HepG2 (cell line): ENCODE data around the gene TBC1D16. TPM values are rescaled to one million over a fixed set of nuclear protein-coding genes. Genes with fewer than 3 reads are reported as not detected.

Source experiments
- AGO2 ChIP-seq: fragments of 200-400 bp; formaldehyde crosslinking; optimal IDR thresholded peaks from 2 replicates; pipeline ENCODE3; 2017; ENCODE audit warnings: mild to moderate bottlenecking, low read depth, low read length, moderate library complexity
- CTCF ChIP-seq: sonication (generic); formaldehyde crosslinking; IDR thresholded peaks from 2 replicates; pipeline ENCODE4 v1.5.0; 2020; ENCODE audit warnings: mild to moderate bottlenecking, missing genetic modification reagents, moderate library complexity
- HES4 ChIP-seq: sonication (generic); formaldehyde crosslinking; IDR thresholded peaks from 2 replicates; pipeline ENCODE4 v1.9.0; 2021; ENCODE audit warnings: mild to moderate bottlenecking, missing genetic modification reagents, borderline replicate concordance
- IKZF1 ChIP-seq: fragments of 450-650 bp; IDR thresholded peaks from 2 replicates; pipeline ENCODE4 v1.7.1; 2016
- KDM1A ChIP-seq: IDR thresholded peaks from 2 replicates; pipeline ENCODE4 v1.6.1; 2016; ENCODE audit warnings: missing compliant biosample characterization
- KMT2A ChIP-seq: sonication (generic); formaldehyde crosslinking; IDR thresholded peaks from 2 replicates; pipeline ENCODE4 v1.4.0; 2020; ENCODE audit warnings: missing genetic modification reagents
- MBNL3 ChIP-seq: fragments of 250-450 bp; sonication (Bioruptor Pico); conservative IDR thresholded peaks from 2 replicates; pipeline ENCODE4 v1.8.0; 2022; ENCODE audit warnings: mild to moderate bottlenecking, inconsistent platforms
- MTF1 ChIP-seq: sonication (generic); formaldehyde crosslinking; IDR thresholded peaks from 2 replicates; pipeline ENCODE4 v1.5.0; 2020; ENCODE audit warnings: missing genetic modification reagents
- PCBP1 ChIP-seq: fragments of 200-400 bp; formaldehyde crosslinking; IDR thresholded peaks from 2 replicates; pipeline ENCODE4 v1.6.1; 2017; ENCODE audit warnings: mild to moderate bottlenecking, low read depth, low read length, borderline replicate concordance
- RBM22 ChIP-seq: fragments of 200-400 bp; formaldehyde crosslinking; optimal IDR thresholded peaks from 2 replicates; pipeline ENCODE3; 2017; ENCODE audit warnings: mild to moderate bottlenecking, low read length, moderate library complexity
- SALL2 ChIP-seq: sonication (generic); formaldehyde crosslinking; IDR thresholded peaks from 2 replicates; pipeline ENCODE4 v1.8.1; 2023; ENCODE audit warnings: mild to moderate bottlenecking, missing genetic modification reagents, inconsistent platforms
- SMC3 ChIP-seq: IDR thresholded peaks from 2 replicates; pipeline ENCODE4 v1.6.1; 2011; ENCODE audit warnings: low read length, improper control_type of control experiment
- TOPORS ChIP-seq: sonication (generic); formaldehyde crosslinking; IDR thresholded peaks from 2 replicates; pipeline ENCODE4 v1.8.0; 2023; ENCODE audit warnings: mild to moderate bottlenecking, missing genetic modification reagents
- YEATS2 ChIP-seq: sonication (generic); formaldehyde crosslinking; IDR thresholded peaks from 2 replicates; pipeline ENCODE4 v1.4.0; 2020; ENCODE audit warnings: missing genetic modification reagents, borderline replicate concordance
- ZKSCAN1 ChIP-seq: fragments of 150-350 bp; IDR thresholded peaks from 2 replicates; pipeline ENCODE4 v1.6.1; 2014; ENCODE audit warnings: low read length
- ZNF263 ChIP-seq: sonication (generic); formaldehyde crosslinking; IDR thresholded peaks from 2 replicates; pipeline ENCODE4 v1.4.0; 2020; ENCODE audit warnings: missing genetic modification reagents
- ZNF562 ChIP-seq: sonication (generic); formaldehyde crosslinking; IDR thresholded peaks from 2 replicates; pipeline ENCODE4 v1.8.0; 2022; ENCODE audit warnings: missing genetic modification reagents, borderline replicate concordance
- ZNF672 ChIP-seq: sonication (generic); formaldehyde crosslinking; IDR thresholded peaks from 2 replicates; pipeline ENCODE4 v1.8.1; 2022; ENCODE audit warnings: missing genetic modification reagents
- ZNF839 ChIP-seq: sonication (generic); formaldehyde crosslinking; IDR thresholded peaks from 2 replicates; pipeline ENCODE4 v1.4.0; 2020; ENCODE audit warnings: missing genetic modification reagents, mild to moderate bottlenecking, borderline replicate concordance
- ZSCAN12 ChIP-seq: sonication (generic); formaldehyde crosslinking; IDR thresholded peaks from 2 replicates; pipeline ENCODE4 v1.9.0; 2021; ENCODE audit warnings: mild to moderate bottlenecking, missing genetic modification reagents
- ZSCAN29 ChIP-seq: sonication (generic); formaldehyde crosslinking; conservative IDR thresholded peaks from 2 replicates; pipeline ENCODE4 v1.4.0; 2020; ENCODE audit warnings: mild to moderate bottlenecking, missing genetic modification reagents
- ZUFSP ChIP-seq: sonication (generic); formaldehyde crosslinking; IDR thresholded peaks from 2 replicates; pipeline ENCODE4 v1.9.0; 2021; ENCODE audit warnings: missing genetic modification reagents, mild to moderate bottlenecking, borderline replicate concordance
- polyA plus RNA-seq, 8 experiments: library from polyadenylated mRNA; depleted of rRNA in 3 of 8; stranded (reverse) in 7 of 8; unstranded in 1 of 8; fragments of >200 nt; fragmentation: Illumina TruSeq in 4 of 8; extraction: Trizol in 4 of 8; gene quantifications; 2 replicates each; pipeline versions ENCODE4 v1.2.1 to v1.2.3, GENCODE V29; 2011 to 2016; ENCODE audit warnings: low read depth in 4 of 8, missing spikeins in 1 of 8, mixed read lengths in 1 of 8; ENCODE audit not compliant: insufficient read depth in 1 of 8
- total RNA-seq, 5 experiments: library from RNA; depleted of rRNA; stranded (reverse); fragments of >200 nt; fragmentation: Illumina TruSeq; extraction: Trizol; gene quantifications; 2 replicates each; pipeline ENCODE4 v1.2.3, GENCODE V29; 2016; ENCODE audit warnings: low read depth in 1 of 5
- TF ChIP-seq, protein P1 (sequence below): sonication (generic); formaldehyde crosslinking; IDR thresholded peaks from 2 replicates; pipeline ENCODE4 v1.8.1; 2023; ENCODE audit warnings: missing genetic modification reagents, mild to moderate bottlenecking, borderline replicate concordance
- TF ChIP-seq, protein P2 (sequence below): sonication (generic); formaldehyde crosslinking; IDR thresholded peaks from 2 replicates; pipeline ENCODE4 v1.8.1; 2022; ENCODE audit warnings: mild to moderate bottlenecking, missing genetic modification reagents

TBC1D16 gene
- total and polyA plus RNA-seq, 2 of the 13 experiments (the other 11 are each of a cell fraction or from before 2014, with no cell fraction given) = 14.9 to 24.9 TPM

- 0 out of 2 replicates have a peak, but pooled peaks have one; percentile 4 for TF ChIP-seq YEATS2 (CRISPR knock-in tag)
- TF ChIP-seq RBM22 = no peak
- TF ChIP-seq SMC3 = no peak
- TF ChIP-seq AGO2 = peak; percentile 80
- no peak for TF ChIP-seq ZKSCAN1
- no peak for TF ChIP-seq MBNL3
- 0 out of 2 replicates have a peak, but pooled peaks have one; percentile 18 for TF ChIP-seq ZNF263
- TF ChIP-seq SALL2 = 0 out of 2 replicates have a peak, but pooled peaks have one; percentile 4
- TF ChIP-seq PCBP1 = 0 out of 2 replicates have a peak, but pooled peaks have one; percentile 70
- no peak for TF ChIP-seq ZSCAN12
- TF ChIP-seq ZSCAN29 (CRISPR knock-in tag) = no peak
- TF ChIP-seq ZNF672 = no peak
- no peak for TF ChIP-seq MTF1 (CRISPR knock-in tag)
- TF ChIP-seq KDM1A = peak; percentile 87
- TF ChIP-seq HES4 = no peak
- TF ChIP-seq, protein P1, sequence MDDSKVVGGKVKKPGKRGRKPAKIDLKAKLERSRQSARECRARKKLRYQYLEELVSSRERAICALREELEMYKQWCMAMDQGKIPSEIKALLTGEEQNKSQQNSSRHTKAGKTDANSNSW = no peak
- no peak for TF ChIP-seq CTCF (CRISPR knock-in tag)
- TF ChIP-seq ZNF562 (CRISPR knock-in tag) = no peak
- TF ChIP-seq ZNF839 (CRISPR knock-in tag) = no peak; the same call in 1 of the 2 replicates
- TF ChIP-seq IKZF1 = no peak
- TF ChIP-seq TOPORS = no peak
- TF ChIP-seq ZUFSP (CRISPR knock-in tag) = no peak
- TF ChIP-seq, protein P2, sequence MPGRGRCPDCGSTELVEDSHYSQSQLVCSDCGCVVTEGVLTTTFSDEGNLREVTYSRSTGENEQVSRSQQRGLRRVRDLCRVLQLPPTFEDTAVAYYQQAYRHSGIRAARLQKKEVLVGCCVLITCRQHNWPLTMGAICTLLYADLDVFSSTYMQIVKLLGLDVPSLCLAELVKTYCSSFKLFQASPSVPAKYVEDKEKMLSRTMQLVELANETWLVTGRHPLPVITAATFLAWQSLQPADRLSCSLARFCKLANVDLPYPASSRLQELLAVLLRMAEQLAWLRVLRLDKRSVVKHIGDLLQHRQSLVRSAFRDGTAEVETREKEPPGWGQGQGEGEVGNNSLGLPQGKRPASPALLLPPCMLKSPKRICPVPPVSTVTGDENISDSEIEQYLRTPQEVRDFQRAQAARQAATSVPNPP (CRISPR knock-in tag) = no peak
- peak; percentile 25; the same call in 1 of the 2 replicates for TF ChIP-seq KMT2A (CRISPR knock-in tag)
These were observed 109.0 kb downstream of the TBC1D16 start (continued) for GRCh38 chr17:79926605-79927135.
